HTR-8/SVneo (cell line): ENCODE measurements around the gene SLC2A13.

Experiments used
- DNase-seq: peaks from one replicate; pipeline ENCODE4 v3.0.0; 2011; ENCODE audit warnings: low spot score, mixed read lengths; ENCODE audit not compliant: insufficient read length
- FAIRE-seq: peaks from 2 replicates; lab custom pipeline; 2011; peaks lifted over from hg19 to GRCh38; lab: Jason Lieb, UNC

The SLC2A13 gene

DNA sequence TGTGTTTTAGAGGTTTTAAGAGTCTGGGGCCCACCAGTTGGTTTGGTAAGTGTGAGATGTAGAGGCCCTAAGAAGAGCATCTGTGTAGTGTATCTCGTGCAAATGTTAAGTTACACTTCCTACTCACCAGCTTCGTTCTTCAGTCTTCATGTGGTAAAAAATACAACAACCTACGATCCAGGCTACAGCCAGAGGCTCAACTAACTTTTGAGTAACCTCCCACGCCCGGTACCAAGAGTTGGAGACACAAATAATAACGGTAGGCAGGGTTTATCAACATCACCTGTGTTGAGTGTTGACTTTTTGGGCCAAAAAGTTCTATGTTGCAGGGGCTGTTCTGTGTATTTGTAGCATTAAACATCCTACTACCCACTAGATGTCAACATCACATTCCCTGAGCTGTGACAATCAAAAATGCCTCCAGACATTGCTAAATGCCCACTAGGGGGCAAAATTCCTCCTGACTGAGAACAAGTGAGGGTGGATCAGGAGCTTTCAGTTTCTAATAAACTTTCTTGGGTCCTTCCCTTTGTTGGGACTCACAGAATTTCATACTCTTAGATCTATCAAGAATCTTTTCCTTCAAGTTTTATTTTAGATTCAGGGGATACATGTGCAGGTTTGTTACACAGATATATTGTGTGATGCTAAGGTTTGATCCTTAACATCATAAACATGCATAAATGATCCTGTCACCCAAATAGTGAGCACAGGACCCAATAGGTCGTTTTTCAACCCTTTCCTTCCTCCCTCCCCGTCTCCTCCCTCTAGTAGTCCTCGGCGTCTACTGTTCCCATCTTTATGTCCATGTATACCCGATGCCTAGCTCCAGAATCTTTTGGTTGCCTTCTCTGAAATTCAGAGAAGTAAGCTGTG lies 94.7 kb downstream of the SLC2A13 start:
- DNase-seq (peak; percentile 10), FAIRE-seq (no peak)

- no peak for FAIRE-seq
- DNase-seq = no peak
Observed at GRCh38 chr12:40002178-40003169, 103.4 kb downstream of the SLC2A13 start.

GRCh38 chr12:40001406-40001805 lies 104.5 kb downstream of the SLC2A13 start:
- FAIRE-seq = no peak

GRCh38 chr12:40000884-40001283 lies 105.0 kb downstream of the SLC2A13 start:
- FAIRE-seq (no peak), DNase-seq (no peak)

More at GRCh38 chr12:40001406-40001805, 104.5 kb downstream of the SLC2A13 start:
- DNase-seq = no peak

DNA sequence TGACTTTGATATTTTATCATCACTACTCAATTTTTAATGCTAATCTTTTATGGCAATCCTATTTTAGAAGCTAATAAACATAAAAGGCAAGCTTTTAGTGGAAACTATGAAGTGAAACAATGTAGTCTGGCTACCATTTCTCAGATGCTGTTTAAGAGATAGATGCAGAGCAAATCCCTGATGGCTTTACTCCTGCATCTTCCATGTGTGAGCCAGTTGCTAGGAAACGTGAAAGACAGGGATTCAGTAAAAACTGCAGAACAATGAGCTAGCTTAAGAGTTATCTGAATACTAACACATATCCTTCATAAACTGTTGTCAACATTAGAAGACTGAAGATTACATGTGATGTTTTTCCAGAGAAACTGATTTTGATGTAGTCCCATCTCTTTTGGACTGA lies 112.6 kb downstream of the SLC2A13 start:
- DNase-seq = no peak
- FAIRE-seq = no peak

DNA sequence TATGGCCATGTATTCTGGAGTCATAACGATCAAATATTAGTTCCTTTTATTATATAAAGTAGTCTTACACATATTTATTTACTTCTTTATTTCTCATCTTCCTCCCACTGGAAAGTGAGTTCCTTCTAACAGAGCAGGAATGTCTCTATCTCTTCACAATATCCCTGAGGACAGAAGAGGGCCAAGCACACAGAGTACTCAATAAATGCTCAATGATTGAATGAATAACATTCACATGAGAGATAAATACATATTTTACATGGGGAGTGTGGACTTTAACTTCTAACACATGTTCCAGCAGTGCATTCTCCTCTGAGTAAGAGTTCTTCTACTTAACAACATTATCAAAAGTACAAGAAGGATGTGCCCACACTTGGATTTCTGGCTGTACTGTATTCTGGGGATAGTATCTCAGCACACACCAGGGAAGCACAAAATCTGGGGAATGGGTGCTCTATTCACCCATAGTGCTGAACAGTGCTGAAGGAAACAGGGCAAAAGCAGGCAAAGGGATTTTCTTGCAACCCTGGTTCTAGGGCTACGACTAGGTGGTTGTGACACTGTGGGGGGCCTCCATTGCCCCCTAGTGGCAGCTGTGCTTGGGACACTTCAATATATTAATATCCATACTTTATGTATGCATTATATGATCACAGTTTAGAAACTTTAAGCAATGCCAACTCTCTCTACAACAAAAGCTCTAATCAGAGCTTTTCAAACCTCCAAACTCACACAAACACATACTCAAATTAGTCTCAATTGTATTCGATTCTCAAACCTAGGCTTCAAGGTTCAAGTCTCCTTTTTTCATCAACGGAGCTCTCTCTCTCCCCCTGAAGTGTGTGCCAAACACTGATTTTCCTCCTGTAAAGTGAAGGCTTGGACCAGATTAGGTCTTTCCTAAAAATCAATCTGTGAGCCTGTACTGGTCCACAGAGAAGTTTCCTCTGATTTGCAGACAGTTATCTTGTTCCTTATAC lies 115.5 kb downstream of the SLC2A13 start:
- no peak for FAIRE-seq
- no peak for DNase-seq

DNA sequence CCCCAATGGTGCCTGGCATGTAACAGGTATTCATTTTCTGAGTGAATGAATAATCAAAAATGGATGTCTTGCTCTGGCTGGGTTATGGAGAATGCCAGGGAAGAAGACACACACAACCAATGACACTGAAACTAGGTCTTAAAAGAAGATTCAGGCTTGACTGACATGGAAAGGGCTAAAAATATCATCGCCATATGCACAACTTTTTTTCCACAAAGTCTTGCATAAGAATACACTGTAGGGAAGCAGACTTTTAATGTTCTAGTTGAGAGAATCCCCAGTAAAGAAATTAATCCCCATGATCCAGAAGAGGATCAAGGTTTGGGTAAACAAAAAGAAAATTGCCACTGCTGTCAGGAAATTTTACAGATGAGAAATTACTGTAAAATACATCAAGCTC lies 116.4 kb downstream of the SLC2A13 start:
- FAIRE-seq (no peak), DNase-seq (no peak)

- no peak for DNase-seq
- FAIRE-seq = no peak
Observed at GRCh38 chr12:39988574-39988973, 117.3 kb downstream of the SLC2A13 start.

DNA sequence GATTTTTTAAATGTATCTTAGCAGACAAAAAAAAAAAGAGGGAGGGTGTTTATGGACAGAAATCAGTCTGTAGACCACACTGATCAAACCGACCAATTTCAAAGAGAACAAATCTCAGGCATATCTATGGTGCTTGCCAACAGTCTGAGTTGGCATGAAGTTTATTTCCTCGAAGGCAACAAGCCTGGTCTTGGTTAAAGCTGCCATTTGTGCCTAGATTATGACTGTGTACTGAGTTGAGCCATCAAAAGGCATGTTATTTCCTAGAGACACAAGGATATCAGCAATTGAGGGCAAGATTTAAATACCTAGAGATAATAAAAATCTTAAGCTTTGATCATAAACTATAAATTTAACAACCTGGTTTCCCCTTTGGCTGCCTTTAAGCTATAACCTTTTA lies 119.2 kb downstream of the SLC2A13 start:
- FAIRE-seq = no peak

DNA sequence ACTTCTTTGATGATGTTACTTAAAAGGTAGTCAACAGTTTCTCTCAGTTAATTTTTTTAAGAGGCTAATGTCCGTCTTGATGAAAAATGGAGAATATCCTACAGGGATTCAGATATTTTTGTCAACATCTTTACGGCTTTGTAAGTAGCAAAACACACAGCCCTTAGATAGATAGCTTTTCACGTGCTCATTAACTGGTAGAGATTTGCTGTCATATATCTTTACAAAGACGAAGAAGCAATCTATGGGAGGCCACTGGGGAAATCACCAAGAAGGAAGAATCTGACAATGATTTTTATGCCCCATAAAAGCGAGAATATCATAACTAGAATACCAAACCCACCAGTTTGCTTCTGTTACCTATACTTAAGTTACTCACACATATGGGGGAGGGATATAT lies 121.2 kb downstream of the SLC2A13 start:
- DNase-seq = no peak
- no peak for FAIRE-seq

More for the DNA sequence above, 119.2 kb downstream of the SLC2A13 start:
- DNase-seq = no peak

DNA sequence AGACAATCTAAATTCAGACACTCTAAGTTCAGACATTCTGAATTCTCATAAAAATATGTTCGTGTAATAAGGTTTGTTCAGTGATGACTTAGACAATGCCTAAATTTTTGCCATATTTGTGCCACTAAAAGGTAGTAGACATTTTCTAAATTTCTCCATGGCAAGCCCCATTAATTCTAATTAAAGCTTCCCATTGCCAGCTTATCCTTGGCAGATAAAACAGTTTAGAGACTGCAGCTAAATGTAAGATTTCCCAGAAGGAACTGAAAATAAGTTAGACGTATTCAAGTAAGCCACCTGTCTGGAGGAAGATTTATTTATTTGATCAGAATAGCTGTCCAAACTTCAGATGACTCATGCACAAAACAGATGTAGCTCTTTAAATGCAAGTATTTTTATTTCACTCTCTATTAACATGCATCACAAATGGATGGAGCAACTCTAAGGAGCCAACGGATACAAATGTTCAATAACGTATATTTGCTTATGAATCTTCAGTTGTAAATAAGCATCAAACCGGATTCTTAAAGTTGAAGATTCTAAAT lies 130.4 kb downstream of the SLC2A13 start:
- no peak for DNase-seq

DNA sequence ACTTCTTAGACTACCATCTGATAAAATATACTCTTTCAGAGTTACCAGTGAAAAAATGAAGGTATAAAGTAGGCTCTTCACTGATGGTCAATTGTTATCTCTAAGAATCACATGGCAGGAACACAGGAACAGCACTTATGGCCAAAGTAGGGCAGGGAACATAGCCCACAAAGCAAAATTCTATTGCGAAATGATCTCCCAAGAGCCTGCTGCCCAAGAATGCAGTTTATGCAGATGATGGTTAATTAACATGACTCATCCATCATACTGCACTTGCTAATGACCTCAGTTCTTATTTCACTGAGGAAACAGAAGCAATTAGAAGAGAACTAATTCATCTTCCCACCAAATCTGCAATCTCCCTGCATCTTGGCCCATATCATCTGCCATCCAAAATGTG lies 133.8 kb downstream of the SLC2A13 start:
- DNase-seq = no peak

More for the DNA sequence above, 130.4 kb downstream of the SLC2A13 start:
- FAIRE-seq = no peak

DNA sequence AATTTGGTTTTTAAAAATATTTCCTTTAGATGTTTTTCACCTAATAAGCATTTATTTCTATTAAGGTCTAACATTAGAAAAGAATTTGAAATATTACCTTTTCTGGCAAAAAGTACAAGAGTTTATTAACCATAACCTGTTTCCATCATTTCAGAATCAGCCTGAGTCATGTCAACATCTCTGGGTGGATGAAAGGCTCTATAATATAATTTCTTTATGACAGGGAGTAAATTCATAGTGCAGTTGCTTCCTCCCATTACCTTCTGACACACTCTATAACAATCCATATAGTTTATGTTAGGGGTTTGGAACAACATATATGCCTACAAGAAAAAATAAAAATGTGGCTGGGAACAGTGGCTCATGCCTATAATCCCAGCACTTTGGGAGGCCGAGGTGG lies 134.5 kb downstream of the SLC2A13 start:
- FAIRE-seq (no peak), DNase-seq (no peak)

More for the DNA sequence above, 133.8 kb downstream of the SLC2A13 start:
- no peak for FAIRE-seq

DNA sequence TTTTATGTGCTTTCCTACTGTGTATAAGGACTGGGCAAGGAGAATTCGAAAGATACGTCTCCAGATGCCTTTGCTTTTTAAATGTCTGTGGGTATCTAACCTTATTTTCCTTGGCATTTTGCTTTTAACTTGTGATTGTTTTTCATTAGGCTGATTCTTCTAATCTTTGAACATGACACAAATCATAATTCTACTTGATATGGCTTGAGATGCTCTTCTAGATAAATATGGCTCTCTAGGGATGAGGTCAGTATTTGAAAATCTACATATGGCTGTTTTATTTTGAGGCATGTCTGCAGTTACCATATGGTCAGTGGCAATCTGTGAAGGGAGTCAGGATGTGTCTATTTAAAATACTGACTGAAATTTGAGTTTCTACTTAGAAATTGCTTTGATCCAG lies 139.2 kb downstream of the SLC2A13 start:
- DNase-seq = no peak
- no peak for FAIRE-seq

DNA sequence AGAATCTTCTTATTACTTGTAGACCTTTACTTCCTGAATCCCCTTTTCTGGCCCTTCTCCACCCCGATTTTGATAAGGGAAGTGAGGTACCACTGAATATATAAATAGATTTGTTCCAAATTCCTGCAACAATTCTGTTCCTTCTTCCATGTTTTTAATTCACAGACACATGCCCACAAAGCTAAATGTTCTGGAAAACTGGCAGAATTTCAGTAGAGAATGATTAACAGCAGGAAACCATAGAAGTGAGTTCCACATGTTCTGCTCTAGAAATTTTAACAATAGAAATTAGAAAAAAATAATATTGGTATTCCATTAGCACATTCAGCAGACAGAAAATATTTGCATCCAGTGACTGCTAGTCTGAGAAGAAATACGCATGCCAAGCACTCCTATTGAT lies 139.6 kb downstream of the SLC2A13 start:
- FAIRE-seq (no peak), DNase-seq (no peak)

GRCh38 chr12:39959467-39959866 lies 146.4 kb downstream of the SLC2A13 start:
- no peak for DNase-seq
- FAIRE-seq = no peak

DNA sequence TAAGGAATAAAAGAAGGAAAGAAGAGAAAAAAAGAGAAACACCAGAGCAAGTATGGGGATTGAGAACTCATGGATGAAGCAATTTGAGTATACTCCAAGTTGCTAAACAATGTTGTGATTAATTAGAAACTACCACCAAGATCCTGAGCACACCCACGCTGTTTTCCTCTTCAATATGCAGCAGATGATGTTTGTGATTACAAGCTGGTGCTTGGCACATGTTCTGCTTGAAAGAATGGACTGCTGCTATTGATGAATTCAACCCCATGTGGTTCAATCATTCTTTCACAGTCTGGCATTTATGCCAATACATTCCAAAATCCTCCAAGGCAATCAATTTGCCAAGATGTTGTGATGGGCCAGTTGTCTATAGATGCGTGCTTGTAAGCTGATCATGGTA lies 146.8 kb downstream of the SLC2A13 start:
- FAIRE-seq (no peak), DNase-seq (no peak)

DNA sequence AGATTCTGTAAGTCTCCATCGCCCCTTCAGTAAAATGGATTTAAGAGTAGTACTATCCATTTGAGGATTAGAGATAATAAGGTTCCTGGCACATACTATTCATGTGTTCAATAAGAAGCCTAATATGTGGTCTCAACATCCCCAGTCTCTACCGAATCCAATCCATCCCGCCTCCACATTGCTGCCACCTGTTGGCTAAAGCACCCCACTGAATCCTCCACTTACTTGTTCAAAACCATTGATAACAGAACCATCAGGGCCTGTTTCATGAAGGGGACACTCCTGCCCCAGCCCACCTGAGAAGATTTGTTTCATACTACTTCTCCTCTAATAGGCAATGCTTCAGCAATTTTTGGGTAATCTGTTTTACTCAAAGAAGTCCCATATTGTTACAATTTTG lies 147.5 kb downstream of the SLC2A13 start:
- no peak for FAIRE-seq
- DNase-seq = no peak

- FAIRE-seq = no peak
- no peak for DNase-seq
Observed at GRCh38 chr12:39956725-39957124, 149.2 kb downstream of the SLC2A13 start.
